Mammary epithelial cell (primary cell): ENCODE results near the gene MMP17.

Experiments used
- CTCF ChIP-seq, 2 donors: IDR thresholded peaks in 1 of 2; conservative IDR thresholded peaks in 1 of 2; 2 replicates each; pipeline ENCODE4 v1.5.1; 2011 to 2012; ENCODE audit warnings: inconsistent platforms in 2 of 2, low read length in 2 of 2, mild to moderate bottlenecking in 2 of 2, control low read depth in 1 of 2, low read depth in 1 of 2; ENCODE audit not compliant: insufficient read depth in 1 of 2; ENCODE audit errors: extremely low read depth in 1 of 2
- EZH2 ChIP-seq: IDR thresholded peaks from 2 replicates; pipeline ENCODE4 v1.6.1; 2012; ENCODE audit warnings: low read length, inconsistent platforms, borderline replicate concordance

GRCh38 chr12:131896080-131896810 is 68.1 kb downstream of the MMP17 start:
- TF ChIP-seq CTCF (conservative IDR thresholded peaks at IDR 0.05 in 1 of 2, IDR thresholded peaks at IDR 0.05 in 1 of 2; ENCODE audit: extremely low read depth in 1 of 2, insufficient read depth in 1 of 2, low read depth in 1 of 2, low read length in 2 of 2) = no peak
- no peak for TF ChIP-seq EZH2
